Measurements from ENCODE around the gene SLC45A1. TPM values are rescaled to one million over a fixed set of nuclear protein-coding genes. Genes with fewer than 3 reads are reported as not detected.

The SLC45A1 gene
- total RNA-seq, 3 donors from 2014 or later: 0.73 to 3.6 (median 1.9) TPM

- intact Hi-C loops (cut with DNase I; ENCODE audit: low total_unique reads): no loop called here
- H3K9me3 ChIP-seq: no peaks in the 10 kb centered on the region
- no peak overlapping the region for H3K27ac ChIP-seq
- no peaks in the 10 kb centered on the region for H3K36me3 ChIP-seq
- no peak for DNase-seq (ENCODE audit: low spot score in 2 of 2)
- no peaks in the 10 kb centered on the region for H3K4me1 ChIP-seq
- no peak overlapping the region for H3K4me3 ChIP-seq
- H3K27me3 ChIP-seq: no peaks in the 10 kb centered on the region
- TF ChIP-seq CTCF (IDR thresholded peaks at IDR 0.05) (no peak), POLR2AphosphoS5 (IDR thresholded peaks at IDR 0.05) (no peak)
Observed at GRCh38 chr1:8281843-8282509, 35.9 kb upstream of the SLC45A1 start.

GRCh38 chr1:8283058-8283884, 34.6 kb upstream of the SLC45A1 start:
- Histone ChIP-seq H3K36me3 (no peaks in the 10 kb centered on the region), H3K4me1 (no peaks in the 10 kb centered on the region), H3K9me3 (no peaks in the 10 kb centered on the region), H3K4me3 (no peak overlapping the region), H3K27ac (no peak overlapping the region), H3K27me3 (no peaks in the 10 kb centered on the region)
- no peak for DNase-seq (ENCODE audit: low spot score in 2 of 2)
- intact Hi-C loops (cut with DNase I; ENCODE audit: low total_unique reads): no loop called here
- TF ChIP-seq POLR2A (IDR thresholded peaks at IDR 0.05): no peak
- TF ChIP-seq CTCF (IDR thresholded peaks at IDR 0.05): no peak
- TF ChIP-seq POLR2AphosphoS5 (IDR thresholded peaks at IDR 0.05): no peak

DNA sequence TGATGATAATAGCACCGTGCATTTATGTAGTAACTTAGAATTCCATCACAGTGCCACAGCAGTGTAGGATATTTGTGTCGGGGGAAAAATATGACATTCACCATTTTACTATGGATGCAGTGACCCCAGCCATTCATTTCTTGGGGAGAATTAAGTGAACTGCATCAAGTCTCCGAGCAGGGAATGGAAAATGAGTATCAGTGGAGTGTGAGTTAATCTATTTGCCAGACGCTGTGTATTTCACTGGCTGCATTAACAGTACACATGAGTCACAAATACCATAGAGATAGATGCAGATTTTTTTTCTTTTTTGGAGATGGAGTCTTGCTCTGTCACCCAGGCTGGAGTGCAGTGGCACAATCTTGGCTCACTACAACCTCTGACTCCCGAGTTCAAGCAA, 33.8 kb upstream of the SLC45A1 start:
- no peak for DNase-seq (ENCODE audit: low spot score in 2 of 2)
- H3K9me3 ChIP-seq: no peaks in the 10 kb centered on the region
- H3K4me3 ChIP-seq: no peak overlapping the region
- no peak overlapping the region for H3K27ac ChIP-seq
- H3K4me1 ChIP-seq: no peaks in the 10 kb centered on the region
- intact Hi-C loops (cut with DNase I; ENCODE audit: low total_unique reads): no loop called here
- H3K27me3 ChIP-seq: no peaks in the 10 kb centered on the region
- no peaks in the 10 kb centered on the region for H3K36me3 ChIP-seq
- TF ChIP-seq POLR2AphosphoS5 (IDR thresholded peaks at IDR 0.05) (no peak), CTCF (IDR thresholded peaks at IDR 0.05) (no peak), POLR2A (IDR thresholded peaks at IDR 0.05) (no peak)

- Histone ChIP-seq H3K27me3 (no peaks in the 10 kb centered on the region), H3K4me3 (no peak overlapping the region), H3K4me1 (no peaks in the 10 kb centered on the region), H3K36me3 (no peaks in the 10 kb centered on the region), H3K27ac (no peak overlapping the region), H3K9me3 (no peaks in the 10 kb centered on the region)
- intact Hi-C loops (cut with DNase I; ENCODE audit: low total_unique reads): no loop called here
- DNase-seq (ENCODE audit: low spot score in 2 of 2): no peak
- TF ChIP-seq POLR2AphosphoS5 (IDR thresholded peaks at IDR 0.05) (no peak), CTCF (IDR thresholded peaks at IDR 0.05) (no peak), POLR2A (IDR thresholded peaks at IDR 0.05) (no peak)
Observed at GRCh38 chr1:8285103-8285502, 32.8 kb upstream of the SLC45A1 start.

- TF ChIP-seq CTCF (IDR thresholded peaks at IDR 0.05): no peak
- TF ChIP-seq POLR2A (IDR thresholded peaks at IDR 0.05): no peak
- no peak for TF ChIP-seq POLR2AphosphoS5 (IDR thresholded peaks at IDR 0.05)
- Histone ChIP-seq H3K4me1 (no peaks in the 10 kb centered on the region), H3K27ac (no peak overlapping the region), H3K36me3 (no peaks in the 10 kb centered on the region), H3K27me3 (no peaks in the 10 kb centered on the region), H3K9me3 (no peaks in the 10 kb centered on the region), H3K4me3 (no peak overlapping the region)
- intact Hi-C loops (cut with DNase I; ENCODE audit: low total_unique reads): no loop called here
- DNase-seq (ENCODE audit: low spot score in 2 of 2): no peak
Observed at GRCh38 chr1:8285965-8286364, 31.9 kb upstream of the SLC45A1 start.
